Activated T-helper 2 cell treated with anti-CD3 and anti-CD28 coated beads, Interferon-gamma antibody, Interleukin-2, Interleukin-4, amounts not matched to agents 10 μg/mL and 5 μg/mL and 100 μg/mL, durations not matched to agents 14 hours and 24 hours and 36 hours (primary cell): ENCODE results near the gene SEMG2. TPM values are rescaled to one million over a fixed set of nuclear protein-coding genes. Genes with fewer than 3 reads are reported as not detected.

Experiments
- DNase-seq: peaks from one replicate; pipeline ENCODE4 v3.0.0; 2021; ENCODE audit warnings: low spot score
- H3K27ac Mint-ChIP-seq: one replicate; pipeline ENCODE4 v1.8.0; 2021; ENCODE audit warnings: mixed read lengths
- H3K27me3 Mint-ChIP-seq: one replicate; pipeline ENCODE4 v1.8.0; 2021; ENCODE audit warnings: low read depth, mixed read lengths
- H3K36me3 Mint-ChIP-seq: one replicate; pipeline ENCODE4 v1.8.0; 2021; ENCODE audit warnings: low read depth, mixed read lengths
- H3K4me1 Mint-ChIP-seq: one replicate; pipeline ENCODE4 v1.8.0; 2021; ENCODE audit warnings: low read depth, mixed read lengths
- H3K4me3 Mint-ChIP-seq: one replicate; pipeline ENCODE4 v1.8.0; 2021; ENCODE audit warnings: low read depth, mild to moderate bottlenecking, moderate library complexity, mixed read lengths
- H3K9me3 Mint-ChIP-seq: one replicate; pipeline ENCODE4 v1.8.0; 2021; ENCODE audit warnings: mixed read lengths
- intact Hi-C: fragments of 100-400 bp; cut with micrococcal nuclease; formaldehyde crosslinking; loops from one replicate; pipeline ENCODE4 v1.15.1; 2023
- total RNA-seq: library from RNA; stranded (reverse); gene quantifications from 2 replicates; pipeline ENCODE4 v1.2.3, GENCODE V29; 2022

SEMG2 gene, protein sequence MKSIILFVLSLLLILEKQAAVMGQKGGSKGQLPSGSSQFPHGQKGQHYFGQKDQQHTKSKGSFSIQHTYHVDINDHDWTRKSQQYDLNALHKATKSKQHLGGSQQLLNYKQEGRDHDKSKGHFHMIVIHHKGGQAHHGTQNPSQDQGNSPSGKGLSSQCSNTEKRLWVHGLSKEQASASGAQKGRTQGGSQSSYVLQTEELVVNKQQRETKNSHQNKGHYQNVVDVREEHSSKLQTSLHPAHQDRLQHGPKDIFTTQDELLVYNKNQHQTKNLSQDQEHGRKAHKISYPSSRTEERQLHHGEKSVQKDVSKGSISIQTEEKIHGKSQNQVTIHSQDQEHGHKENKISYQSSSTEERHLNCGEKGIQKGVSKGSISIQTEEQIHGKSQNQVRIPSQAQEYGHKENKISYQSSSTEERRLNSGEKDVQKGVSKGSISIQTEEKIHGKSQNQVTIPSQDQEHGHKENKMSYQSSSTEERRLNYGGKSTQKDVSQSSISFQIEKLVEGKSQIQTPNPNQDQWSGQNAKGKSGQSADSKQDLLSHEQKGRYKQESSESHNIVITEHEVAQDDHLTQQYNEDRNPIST
- total RNA-seq, result not detected in 2 replicates

DNA sequence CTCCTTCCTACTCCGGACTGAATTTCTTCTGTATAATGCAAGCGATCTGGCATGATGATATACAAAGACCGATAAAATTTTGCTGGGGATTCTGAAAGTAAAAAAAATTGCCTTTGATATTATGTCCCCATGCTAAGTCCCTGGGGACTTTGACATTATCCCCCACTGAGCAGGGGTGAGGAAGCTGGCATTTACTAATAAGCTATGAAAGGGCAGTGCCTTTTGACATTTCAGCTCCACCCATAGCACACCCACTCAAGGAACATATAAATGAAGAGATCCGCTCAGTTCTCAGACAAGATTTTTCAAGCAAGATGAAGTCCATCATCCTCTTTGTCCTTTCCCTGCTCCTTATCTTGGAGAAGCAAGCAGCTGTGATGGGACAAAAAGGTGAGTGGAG, at the start of gene SEMG2:
Gene SEMG2, plus strand, starts transcription at position 298 of the 400 bp plus-strand sequence. Its CDS starts 17 bp downstream, at position 315.
- intact Hi-C loops, result no loop called here
- no peak within 1 kb of the TSS for H3K4me3 Mint-ChIP-seq
- no peaks in the 10 kb centered on the region for H3K36me3 Mint-ChIP-seq
- no peak for DNase-seq
- H3K9me3 Mint-ChIP-seq, result no peaks in the 10 kb centered on the region
- peaks cover 24% of the 10 kb centered on the region for H3K27me3 Mint-ChIP-seq
- no peak within 1 kb of the TSS for H3K27ac Mint-ChIP-seq
- H3K4me1 Mint-ChIP-seq, result no peaks in the 10 kb centered on the region

DNA sequence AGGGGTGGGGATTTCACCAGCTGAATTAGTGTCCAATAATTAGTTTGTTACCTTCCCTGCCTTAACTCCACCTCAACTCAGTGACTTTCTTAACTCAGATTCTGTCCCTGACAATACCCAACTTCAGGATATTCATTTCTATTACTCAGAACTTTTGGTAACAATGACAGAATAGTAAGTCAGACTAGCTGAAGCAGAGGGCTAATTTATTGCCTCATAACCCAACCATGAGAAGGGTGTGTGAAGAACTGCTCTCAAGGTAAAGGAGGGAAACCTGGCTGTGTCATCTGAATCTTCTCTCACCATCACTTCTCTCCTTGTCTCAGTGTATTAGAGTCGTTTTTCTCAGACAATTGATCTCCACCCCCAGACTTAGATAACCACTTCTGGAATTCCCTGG, 47.7 kb upstream of the SEMG2 start:
- H3K27ac Mint-ChIP-seq, result no peak overlapping the region
- peaks cover 9% of the 10 kb centered on the region for H3K27me3 Mint-ChIP-seq
- DNase-seq, result no peak
- no peaks in the 10 kb centered on the region for H3K4me1 Mint-ChIP-seq
- H3K4me3 Mint-ChIP-seq, result no peak overlapping the region
- intact Hi-C loops, result no loop called here
- H3K36me3 Mint-ChIP-seq, result no peaks in the 10 kb centered on the region
- H3K9me3 Mint-ChIP-seq, result no peaks in the 10 kb centered on the region

DNA sequence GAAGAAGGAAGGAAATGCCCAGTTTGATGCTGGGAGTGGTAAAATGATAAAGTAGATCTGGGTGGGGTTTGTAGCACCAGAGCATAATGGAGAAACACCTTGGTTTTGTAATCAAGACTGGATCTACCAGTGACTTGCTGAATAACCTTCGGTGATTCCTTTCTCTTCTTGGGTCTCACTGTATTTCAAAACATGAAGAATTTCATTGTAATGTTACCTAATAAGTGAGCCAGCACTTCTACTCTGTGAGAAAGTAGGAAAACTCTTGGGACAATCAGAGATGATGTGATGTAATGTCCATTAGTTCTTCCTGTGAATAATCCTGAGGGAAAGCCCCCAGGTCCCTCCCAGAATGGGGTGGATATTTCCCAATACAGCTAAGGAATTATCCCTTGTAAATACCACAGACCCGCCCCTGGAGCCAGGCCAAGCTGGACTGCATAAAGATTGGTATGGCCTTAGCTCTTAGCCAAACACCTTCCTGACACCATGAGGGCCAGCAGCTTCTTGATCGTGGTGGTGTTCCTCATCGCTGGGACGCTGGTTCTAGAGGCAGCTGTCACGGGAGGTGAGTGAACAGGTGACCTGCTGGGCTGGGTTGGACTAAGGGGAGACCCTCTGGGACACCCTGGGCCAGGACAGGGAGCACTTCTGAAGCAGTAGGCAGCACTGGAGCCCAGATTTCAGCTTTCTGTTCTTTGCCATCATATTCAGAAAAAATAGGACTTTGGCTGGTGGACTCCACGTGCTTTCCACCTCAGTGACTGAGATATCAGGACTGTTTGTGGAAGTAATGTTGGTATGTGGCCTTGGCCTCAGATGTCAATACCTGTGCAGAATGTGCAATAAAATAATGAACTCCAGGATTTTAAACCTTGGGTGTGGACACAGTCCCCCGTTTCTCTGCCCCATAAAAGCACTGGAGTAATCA, 46.5 kb upstream of the SEMG2 start, which contains the start of gene PI3:
Gene PI3, plus strand, starts transcription at position 469 of the 931 bp plus-strand sequence. Its CDS starts 21 bp downstream, at position 490.
- Mint-ChIP-seq H3K27ac (no peak within 1 kb of the TSS), H3K9me3 (no peaks in the 10 kb centered on the region), H3K27me3 (peaks cover 9% of the 10 kb centered on the region), H3K36me3 (no peaks in the 10 kb centered on the region), H3K4me3 (no peak within 1 kb of the TSS), H3K4me1 (no peaks in the 10 kb centered on the region)
- intact Hi-C loops, result no loop called here
- DNase-seq, result no peak

DNA sequence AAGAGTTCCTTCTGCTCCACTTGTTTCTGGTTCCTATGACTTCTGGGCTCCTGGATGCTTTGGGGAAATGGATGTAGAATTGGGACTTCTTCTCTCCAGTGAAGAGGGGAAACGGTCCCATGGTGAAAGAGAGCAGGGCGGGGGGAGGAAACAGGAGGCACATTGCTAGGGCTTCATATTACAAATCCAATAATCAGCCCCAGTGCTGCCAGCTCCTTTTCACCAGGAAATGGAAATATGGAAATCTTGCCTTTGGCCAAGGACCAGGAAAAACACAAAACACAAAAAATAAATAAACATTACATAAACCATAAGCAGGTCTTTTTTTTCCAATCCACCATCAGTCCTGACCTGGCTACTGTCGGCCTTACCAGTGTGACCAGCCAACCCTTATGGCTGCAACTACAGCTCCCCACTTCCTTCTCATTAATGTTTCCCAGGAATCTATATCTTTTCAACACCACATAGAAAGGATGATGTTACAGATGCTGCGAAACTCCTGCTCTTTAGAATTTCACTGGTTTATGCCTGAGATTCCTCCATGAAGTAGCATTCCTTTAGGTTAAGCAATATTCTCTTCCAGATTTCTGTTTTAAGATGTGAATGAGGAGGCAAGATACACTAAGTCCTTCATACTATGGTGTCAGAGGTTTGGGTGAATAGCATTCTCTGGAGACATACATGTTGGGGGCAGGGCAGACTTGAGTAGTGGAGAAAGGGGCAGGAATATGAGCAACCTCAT, 44.5 kb upstream of the SEMG2 start:
- Mint-ChIP-seq H3K4me3 (no peak overlapping the region), H3K27me3 (peaks cover 2% of the 10 kb centered on the region), H3K9me3 (no peaks in the 10 kb centered on the region), H3K36me3 (no peaks in the 10 kb centered on the region), H3K4me1 (no peaks in the 10 kb centered on the region), H3K27ac (no peak overlapping the region)
- intact Hi-C loops, result no loop called here
- DNase-seq, result no peak

DNA sequence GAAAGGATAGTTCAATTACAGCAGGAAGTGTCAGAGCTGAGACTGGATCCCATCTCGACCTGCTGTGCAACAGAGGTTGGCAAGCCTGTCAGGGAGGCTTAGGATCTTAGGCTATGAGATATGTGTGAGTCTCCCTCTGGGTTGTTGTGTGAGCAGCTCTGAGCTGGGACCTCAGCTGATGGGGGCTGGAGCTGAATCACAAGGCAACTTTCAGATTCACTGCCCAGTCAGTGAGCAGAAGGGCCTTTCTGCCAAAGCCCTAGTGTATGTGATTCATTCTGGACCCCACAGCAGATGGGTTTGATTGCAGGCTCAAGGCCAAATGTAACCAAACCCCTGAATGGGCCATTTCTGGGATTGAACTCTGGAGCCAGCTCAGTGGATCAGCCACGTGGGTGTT, 42.0 kb upstream of the SEMG2 start:
- Mint-ChIP-seq H3K9me3 (no peaks in the 10 kb centered on the region), H3K27ac (no peak overlapping the region), H3K4me3 (no peak overlapping the region), H3K36me3 (no peaks in the 10 kb centered on the region), H3K4me1 (no peaks in the 10 kb centered on the region), H3K27me3 (no peaks in the 10 kb centered on the region)
- intact Hi-C loops, result no loop called here
- no peak for DNase-seq

DNA sequence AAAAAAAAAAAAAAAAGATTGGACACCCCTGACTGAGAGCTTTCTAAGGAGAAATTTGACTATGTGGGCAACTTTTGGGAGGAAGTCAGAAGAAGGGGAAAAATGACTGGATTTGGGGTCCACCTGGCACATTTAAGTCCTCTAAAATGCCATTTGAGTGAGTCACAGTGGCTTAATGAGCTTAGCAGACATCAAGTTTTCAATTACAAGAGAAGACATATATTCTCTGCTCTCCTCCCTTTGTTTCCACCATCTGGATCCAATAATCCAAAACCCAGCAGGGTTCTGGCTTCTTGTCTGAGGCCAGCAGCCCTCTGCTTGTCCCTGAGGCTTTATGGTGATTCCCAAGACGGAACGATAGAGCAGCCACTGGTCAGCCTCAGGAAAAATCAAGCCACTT, 39.5 kb upstream of the SEMG2 start:
- Mint-ChIP-seq H3K4me1 (no peaks in the 10 kb centered on the region), H3K27me3 (peaks cover 4% of the 10 kb centered on the region), H3K36me3 (no peaks in the 10 kb centered on the region), H3K27ac (no peak overlapping the region), H3K4me3 (no peak overlapping the region), H3K9me3 (no peaks in the 10 kb centered on the region)
- no peak for DNase-seq
- intact Hi-C loops, result no loop called here

DNA sequence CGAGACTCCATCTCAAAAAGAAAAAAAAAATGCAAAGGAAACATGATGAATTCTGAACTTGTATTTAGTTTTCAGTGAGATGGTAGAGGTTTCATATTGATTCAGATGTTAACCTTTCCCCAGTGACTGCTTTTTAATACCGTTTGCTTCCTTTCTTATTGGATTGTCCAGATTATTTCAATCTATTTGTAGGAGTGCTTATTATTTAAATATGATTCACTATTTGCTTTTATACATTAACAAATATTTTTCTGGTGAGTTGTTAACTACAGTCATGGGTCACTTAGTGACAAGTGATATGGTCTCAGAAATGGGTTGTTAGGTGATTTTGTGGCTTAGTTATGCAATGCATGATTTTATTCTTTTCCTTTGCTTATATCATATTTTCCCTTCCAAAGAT, 38.1 kb upstream of the SEMG2 start:
- H3K4me1 Mint-ChIP-seq, result no peaks in the 10 kb centered on the region
- intact Hi-C loops, result no loop called here
- no peak overlapping the region for H3K27ac Mint-ChIP-seq
- H3K9me3 Mint-ChIP-seq, result no peaks in the 10 kb centered on the region
- H3K36me3 Mint-ChIP-seq, result no peaks in the 10 kb centered on the region
- no peak overlapping the region for H3K4me3 Mint-ChIP-seq
- peaks cover 4% of the 10 kb centered on the region for H3K27me3 Mint-ChIP-seq
- no peak for DNase-seq

DNA sequence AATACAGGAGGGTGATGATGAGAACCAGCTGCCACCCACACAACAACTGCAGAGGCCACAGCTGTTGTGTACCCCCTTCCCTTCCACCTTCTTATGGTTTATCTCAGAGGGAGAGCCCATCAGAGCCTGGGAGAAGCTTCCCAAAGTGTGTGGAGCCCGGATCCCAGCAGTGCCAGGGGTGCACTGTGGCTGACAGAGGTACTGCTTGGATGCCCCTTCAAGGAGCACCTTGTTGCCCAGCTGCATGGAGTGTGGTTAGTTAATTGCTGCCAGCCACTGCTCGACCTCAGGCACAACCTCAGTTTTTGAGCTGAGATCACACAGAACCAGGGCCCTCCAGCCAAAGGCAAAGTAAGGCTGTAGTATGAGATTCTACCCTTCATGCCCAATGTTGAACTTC, 33.5 kb upstream of the SEMG2 start:
- no peaks in the 10 kb centered on the region for H3K36me3 Mint-ChIP-seq
- DNase-seq, result no peak
- peaks cover 12% of the 10 kb centered on the region for H3K27me3 Mint-ChIP-seq
- no peaks in the 10 kb centered on the region for H3K4me1 Mint-ChIP-seq
- intact Hi-C loops, result no loop called here
- H3K9me3 Mint-ChIP-seq, result no peaks in the 10 kb centered on the region
- no peak overlapping the region for H3K27ac Mint-ChIP-seq
- no peak overlapping the region for H3K4me3 Mint-ChIP-seq

DNA sequence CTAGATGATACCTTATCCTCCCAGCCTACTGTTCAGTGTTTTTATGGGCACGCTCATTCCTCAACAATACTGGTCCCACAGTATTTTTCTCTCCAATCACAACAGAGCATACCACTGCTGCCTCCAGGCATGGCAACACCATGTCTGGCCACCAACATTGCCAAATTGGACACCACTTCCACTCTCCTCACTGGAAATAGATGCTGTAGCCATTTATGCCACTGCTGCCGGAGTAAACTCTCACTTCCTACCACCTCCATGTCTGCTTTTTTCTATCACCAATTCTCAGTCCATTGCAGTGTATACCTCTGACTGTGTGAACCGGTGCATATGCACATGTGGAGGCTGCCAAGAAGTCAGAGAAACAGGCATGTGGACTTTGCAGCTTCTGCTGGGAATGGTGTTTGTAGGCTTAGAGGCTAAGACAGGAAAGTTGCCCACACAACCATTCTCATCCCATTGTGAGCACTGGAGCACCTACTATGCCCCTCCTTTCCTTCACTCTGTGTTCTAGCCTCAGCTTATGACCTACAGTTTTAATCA, 32.0 kb upstream of the SEMG2 start:
- H3K27me3 Mint-ChIP-seq, result peaks cover 12% of the 10 kb centered on the region
- no peaks in the 10 kb centered on the region for H3K9me3 Mint-ChIP-seq
- no peak for DNase-seq
- intact Hi-C loops, result no loop called here
- H3K27ac Mint-ChIP-seq, result no peak overlapping the region
- H3K4me3 Mint-ChIP-seq, result no peak overlapping the region
- H3K36me3 Mint-ChIP-seq, result no peaks in the 10 kb centered on the region
- H3K4me1 Mint-ChIP-seq, result no peaks in the 10 kb centered on the region

DNA sequence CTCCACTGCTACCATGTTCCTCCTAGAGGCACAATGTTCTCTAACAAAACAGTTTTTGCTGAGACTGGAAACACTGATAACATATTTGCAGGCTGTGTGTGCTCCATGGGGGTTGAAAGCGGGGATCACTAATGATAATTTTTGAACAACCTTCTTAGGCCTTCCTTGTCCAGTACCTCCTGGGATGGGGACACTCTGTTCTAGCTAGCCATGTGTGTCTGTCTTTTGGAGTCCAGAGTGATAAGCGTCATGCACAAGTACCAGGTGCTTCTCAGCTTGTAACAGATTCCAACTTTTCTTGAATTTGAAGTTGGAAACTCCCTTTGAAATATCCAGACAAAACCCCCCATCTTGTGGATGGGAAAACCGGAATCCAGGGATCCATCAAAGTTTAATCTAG, 31.3 kb upstream of the SEMG2 start:
- Mint-ChIP-seq H3K27me3 (peaks cover 10% of the 10 kb centered on the region), H3K9me3 (no peaks in the 10 kb centered on the region), H3K4me3 (no peak overlapping the region), H3K4me1 (no peaks in the 10 kb centered on the region), H3K27ac (no peak overlapping the region), H3K36me3 (no peaks in the 10 kb centered on the region)
- intact Hi-C loops, result no loop called here
- no peak for DNase-seq

DNA sequence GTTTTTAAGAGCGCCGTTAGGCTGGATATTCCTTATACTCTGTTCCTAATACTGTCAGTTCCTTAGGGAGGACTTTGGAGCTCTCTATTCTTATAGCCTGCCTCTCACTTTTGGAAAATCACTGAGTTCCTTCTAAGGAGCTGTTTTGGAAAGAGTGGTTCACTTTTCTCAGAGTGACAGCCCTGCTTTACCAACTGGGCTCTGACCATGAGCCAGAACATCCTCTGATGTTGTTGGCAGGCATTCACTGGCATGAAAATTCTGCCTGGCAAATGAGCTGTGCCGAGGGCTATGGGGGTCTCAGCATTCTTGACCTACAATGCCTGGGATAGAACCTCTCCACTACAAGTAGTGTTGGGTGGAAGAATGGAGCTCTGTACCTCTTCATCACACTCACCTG, 29.2 kb upstream of the SEMG2 start:
- intact Hi-C loops, result no loop called here
- H3K4me3 Mint-ChIP-seq, result no peak overlapping the region
- H3K4me1 Mint-ChIP-seq, result no peaks in the 10 kb centered on the region
- H3K9me3 Mint-ChIP-seq, result no peaks in the 10 kb centered on the region
- H3K27me3 Mint-ChIP-seq, result peaks cover 8% of the 10 kb centered on the region
- H3K27ac Mint-ChIP-seq, result no peak overlapping the region
- H3K36me3 Mint-ChIP-seq, result no peaks in the 10 kb centered on the region
- no peak for DNase-seq

DNA sequence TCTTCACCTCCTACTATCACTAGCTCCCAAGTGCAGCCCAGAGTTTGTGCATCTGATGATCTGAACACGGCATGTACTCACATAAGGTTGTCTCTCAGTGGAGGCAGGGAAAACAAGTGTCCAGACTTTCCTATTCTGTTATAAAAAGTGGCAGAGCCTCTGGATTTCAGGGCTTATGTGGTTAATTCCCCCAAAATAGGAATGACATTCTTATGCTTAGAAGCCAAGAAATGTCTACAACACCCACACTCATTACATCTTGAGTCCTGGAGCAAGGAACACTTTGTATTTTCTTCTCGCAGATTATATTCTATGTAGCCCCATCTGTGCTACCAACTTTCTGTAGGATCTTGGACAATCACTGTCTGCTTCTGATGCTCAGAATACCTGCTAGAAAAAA, 27.8 kb upstream of the SEMG2 start:
- Mint-ChIP-seq H3K36me3 (no peaks in the 10 kb centered on the region), H3K9me3 (no peaks in the 10 kb centered on the region), H3K4me3 (no peak overlapping the region), H3K27ac (no peak overlapping the region), H3K4me1 (no peaks in the 10 kb centered on the region), H3K27me3 (peaks cover 8% of the 10 kb centered on the region)
- intact Hi-C loops, result no loop called here
- no peak for DNase-seq
